HG03342 (cell line): Measurements from ENCODE around the gene KIAA0319L.

ENCODE experiments used
- ATAC-seq: cut with Tn5 transposase; IDR thresholded peaks from one replicate; pipeline ENCODE4 v1.9.1; 2021; ENCODE audit warnings: mild to moderate bottlenecking, moderate library complexity; ENCODE audit not compliant: unreplicated experiment

KIAA0319L gene

DNA sequence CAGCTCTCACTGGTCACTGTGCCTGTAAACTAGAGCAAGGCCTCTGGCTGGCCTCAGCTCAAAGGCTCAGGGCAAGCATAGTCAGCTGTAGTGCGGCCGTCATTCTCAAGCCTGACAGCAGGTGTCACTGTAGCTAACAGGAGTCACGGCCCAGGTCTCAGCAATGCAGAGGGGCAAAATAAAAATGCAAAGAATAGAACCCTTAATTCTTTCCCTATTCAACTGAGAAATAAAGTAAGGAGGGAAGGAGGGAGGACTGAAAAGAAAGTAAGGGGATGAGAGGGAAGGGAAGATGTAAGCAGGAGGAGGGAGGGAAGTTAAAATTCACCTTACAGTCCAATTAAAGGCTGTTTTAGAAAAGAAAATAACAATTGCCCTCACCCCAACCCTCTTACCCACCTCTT lies 106.1 kb downstream of the KIAA0319L start:
- no peak for ATAC-seq

DNA sequence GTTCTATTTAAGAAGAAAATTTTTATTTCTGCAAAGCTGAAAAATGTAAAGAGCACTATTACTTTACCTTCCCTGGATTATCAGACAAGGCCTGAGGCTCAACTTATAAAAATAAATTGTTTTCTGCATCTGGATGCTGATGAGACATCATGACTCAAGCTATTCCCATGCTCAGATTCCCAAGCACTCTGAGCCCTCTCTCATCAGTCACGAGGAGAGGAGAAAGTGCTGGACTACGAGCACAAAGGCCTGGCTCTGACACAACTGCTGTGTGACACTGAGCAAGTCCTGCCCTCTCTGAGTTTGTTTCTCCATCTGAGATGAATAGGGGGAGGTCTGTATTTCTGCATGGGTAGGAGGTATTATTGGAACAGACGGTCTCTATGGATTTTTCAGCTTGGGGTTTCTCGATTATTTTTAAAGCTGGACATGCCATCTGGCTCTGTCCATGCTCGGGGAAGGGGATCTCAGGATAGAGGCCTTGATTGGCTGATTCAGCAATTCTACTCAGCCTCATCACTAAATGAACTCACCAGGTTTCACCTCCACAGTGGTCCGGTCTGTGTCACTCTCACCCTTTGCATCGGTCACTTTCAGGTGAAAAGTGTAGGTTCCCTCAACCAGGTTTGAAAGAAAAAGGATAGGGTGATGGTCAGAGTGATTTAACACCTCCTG lies 107.7 kb downstream of the KIAA0319L start:
- no peak for ATAC-seq

DNA sequence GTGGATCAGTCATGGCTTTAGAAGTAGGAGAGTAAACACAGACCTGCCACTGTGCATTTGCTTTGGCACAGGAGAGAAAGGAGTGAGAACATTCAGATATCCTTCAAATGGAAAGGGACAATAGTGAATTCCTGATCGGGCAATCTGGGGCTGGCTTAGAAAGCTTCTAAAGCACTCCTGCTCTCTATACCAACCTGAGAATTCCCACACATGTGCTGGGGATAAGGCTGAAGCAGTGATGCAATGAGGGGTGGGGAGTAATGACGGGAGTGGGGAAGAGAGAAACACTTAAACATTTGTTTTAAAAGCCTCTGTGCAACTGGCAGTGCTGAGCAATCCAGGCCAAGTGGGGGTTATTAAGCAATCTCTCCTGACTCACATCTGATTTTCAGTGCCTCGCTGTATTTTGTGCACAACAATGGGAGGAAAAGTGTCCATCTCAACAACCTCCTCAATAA lies 108.8 kb downstream of the KIAA0319L start:
- ATAC-seq: no peak

DNA sequence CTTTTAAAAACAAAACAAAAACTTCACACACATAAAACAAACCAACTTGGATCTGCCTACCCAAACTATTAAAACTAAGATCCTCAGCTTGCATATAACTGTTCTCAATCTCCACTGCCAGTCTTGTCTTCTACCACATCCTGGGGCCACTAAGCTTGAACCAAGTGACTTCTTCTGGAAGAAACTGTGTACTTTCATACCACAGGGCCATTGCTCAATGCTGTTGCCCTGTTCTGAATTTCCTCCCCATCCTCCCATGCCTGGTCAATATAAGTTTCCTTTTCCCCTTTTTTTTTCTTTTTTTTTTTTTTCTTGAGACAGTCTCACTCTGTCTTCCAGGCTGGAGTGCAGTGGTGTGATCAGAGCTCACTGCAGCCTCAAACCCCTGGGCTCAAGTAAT lies 109.9 kb downstream of the KIAA0319L start:
- ATAC-seq: no peak

DNA sequence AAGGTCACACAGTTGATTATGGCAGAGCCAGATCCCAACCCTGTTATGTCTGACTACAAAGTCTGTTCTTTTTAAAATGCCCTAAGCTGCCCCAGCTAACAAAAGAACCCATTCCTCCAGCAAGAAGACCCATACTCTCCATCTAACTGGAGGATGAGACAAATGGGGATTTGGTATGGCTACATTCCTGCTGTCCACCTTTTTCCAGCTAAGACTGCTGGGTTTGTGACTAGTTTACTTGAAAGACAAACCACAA lies 112.8 kb downstream of the KIAA0319L start:
- ATAC-seq: no peak

DNA sequence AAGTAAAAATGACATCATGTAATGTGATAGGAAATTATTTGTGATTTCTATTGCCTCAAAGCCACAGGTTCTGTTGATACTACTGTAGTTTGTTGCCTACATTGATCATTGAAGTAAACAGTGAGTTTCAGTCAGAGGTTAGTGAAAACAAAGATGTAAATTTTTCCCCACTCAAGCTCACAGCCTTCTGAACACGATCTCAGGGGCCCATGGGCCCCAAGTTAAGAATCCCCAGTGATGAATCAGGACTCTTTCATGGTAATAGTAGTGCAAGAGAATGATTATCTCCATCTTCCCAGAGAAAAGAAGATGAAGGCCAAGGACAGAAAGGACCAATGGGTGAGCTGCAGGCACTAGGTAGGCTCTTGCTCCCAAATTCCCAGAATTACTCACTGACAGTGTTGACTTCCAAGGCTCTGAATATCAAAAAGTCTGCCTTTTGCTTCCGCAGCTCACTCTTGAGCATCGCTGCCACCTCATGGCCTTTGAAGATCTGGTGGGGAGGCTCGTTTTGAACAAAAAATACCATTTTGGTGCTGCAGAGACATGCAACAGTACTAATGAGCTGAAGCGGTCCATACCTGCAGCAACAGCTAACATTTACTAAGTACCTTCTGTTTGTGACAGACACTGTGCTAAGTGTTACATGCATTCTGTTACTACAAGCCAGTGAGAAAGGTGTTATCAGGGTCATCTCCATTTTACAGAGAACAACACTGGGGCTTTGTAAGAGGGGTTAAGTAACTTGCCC lies 113.3 kb downstream of the KIAA0319L start:
- ATAC-seq: no peak

DNA sequence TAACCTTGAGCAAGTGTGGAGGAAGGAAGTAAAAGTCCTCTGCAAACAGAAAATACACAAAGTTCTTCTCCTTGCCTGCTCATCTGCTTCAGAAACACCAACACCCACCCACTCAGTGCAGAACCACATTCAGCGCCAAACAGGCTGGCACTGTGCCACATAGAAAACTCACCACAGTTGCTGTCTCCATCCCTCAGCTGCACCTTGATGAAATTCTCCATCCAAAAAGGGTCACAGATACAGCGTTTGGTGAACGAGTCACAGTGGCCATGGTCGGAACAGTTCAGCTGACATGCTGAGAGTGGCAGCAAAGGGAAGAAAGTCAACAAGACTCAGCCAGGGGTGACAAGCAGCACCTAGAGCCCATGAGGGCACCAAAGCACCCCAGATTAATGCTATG lies 114.5 kb downstream of the KIAA0319L start:
- ATAC-seq: no peak

DNA sequence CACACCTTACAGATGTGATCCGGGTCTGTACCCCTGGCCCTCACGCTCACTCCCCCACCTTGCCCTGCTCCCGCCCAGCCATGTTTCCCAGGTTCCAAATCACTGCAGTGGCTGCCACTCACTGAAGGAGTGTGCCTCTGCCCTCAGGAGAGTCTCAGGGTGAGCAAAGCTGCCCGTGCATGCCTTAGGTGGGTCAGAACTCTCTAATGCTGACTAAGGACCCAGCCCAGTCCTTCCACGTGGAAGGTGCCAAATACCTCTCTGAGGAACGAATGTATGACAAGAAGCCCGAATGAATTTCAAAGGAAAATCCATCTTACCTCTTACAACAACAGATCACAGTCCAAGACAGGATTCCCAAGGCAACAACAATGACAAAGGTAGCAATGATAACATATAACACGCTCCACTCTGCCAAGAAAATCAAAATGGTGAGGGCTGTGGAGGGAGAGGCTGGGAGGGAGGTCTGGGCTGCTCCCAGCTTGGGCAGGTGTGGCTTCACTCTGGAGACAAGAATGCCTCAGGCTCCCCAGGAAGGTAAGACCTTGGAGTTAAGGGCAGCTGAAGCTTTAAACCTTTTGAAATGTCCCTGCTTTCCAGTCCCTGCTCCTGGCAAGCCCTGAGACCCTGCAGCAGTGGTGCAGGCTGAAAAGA lies 115.2 kb downstream of the KIAA0319L start:
- no peak for ATAC-seq

DNA sequence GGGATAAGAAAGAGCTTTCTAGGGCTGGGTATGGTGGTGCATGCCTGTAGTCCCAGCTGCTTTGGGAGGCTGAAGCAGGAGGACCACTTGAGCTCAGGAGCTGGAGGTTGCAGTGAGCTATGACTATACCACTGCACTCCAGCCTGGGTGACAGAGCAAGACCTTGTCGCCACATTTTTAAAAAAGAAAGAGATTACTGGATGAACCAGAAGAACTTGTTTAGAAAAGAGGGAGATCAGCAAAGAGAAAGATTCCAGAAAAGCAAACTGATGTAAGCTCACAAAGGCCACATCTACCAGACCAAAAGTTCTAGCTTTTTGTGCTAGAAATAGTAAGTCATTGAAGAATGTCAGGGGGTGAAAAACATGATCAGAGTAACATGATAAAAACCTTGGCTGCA lies 117.6 kb downstream of the KIAA0319L start:
- no peak for ATAC-seq

DNA sequence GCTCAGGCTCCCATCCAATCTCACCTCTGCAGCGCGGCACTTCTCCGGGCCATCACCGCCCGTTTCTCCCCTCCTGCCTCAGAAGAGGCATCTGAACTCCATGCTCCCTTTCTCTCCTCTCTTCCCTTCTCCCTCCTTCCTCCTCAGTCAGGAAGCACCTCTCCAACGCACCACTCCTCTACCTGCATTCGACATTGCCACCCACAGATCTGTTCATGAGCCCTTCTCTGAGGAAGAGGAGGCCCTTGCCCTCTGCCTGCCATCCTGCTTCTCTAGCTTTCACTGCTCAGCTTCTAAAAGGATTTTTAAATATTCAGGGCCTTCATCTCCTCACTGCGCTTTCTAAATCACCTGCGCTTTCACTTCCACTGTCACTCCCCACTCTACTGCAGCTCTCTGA lies 120.0 kb downstream of the KIAA0319L start:
- ATAC-seq: no peak

DNA sequence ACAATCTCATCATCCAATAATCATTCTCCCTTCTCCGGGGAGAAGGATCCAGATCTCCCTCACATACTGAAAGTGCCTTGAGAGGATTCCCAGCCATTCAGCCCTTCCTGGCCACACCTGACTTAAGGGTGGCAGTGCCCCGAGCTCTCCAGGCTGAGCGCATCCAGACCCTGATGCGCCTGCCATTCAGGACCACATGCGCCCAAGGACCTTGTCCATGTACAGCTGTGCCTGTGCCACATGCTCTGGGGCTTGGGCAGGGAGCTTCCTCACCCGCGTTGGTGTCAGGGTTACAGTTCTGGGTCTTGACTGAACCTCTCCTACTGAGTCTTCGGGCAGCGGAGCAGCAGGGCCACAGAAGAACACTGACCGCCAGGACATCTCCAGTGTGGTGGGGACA lies 121.1 kb downstream of the KIAA0319L start:
- ATAC-seq: no peak

DNA sequence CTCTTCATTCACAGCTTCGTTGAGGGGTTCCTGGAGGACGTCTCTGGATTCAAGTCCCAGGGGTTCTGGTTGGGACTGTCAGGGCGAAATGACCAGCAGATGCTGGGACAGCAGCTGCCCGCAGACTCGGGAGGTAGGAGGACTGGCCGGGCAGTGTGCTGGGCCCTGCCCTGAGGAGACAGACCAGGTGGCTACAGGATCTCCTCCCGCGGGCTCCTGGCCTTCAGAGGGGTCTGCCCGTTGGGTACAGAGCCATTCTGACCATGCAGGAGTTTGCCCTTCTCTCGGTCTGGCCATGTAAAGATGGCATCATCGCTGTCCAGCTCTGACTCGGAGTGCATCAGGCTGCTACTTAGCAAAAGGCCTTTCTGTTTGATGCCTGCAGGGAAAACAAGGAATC lies 122.5 kb downstream of the KIAA0319L start:
- no peak for ATAC-seq

DNA sequence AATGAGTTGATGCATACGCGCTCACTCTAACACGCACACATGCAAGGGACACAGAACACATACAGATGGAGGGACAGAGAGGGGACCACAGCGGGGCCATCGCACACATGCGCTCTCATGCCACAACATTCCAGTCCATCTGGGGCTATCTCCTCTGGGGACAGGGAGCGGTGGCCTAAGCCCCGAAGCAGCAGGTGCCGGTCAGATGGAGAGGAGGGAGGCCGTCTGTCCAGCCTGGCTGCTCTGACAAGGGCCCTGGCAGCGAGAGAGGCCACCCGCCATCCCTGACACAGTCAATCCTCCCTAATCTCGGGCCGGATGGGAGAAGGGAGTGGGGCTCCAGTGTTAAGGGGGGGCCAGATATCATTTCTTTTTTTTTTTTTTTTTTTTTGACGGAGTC lies 123.5 kb downstream of the KIAA0319L start:
- ATAC-seq: no peak

DNA sequence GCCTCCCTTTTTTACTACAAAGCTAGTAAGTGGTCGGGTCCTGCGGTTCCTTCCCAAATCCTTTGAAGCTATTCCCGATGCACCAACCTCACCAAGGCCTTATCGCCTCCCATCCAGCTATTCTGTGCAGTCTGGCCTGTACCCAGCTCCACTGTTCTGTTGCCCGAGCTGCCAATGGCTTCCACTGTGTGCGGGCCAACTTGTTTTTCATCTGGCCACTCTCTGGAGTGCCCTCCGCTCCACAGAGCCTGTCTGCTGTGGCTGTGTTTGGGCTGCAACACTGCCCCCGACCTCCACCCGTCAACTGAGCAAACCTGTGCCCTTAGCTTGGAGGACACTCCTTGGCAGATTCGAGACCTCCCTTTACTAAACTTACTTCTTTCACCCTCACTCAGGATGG lies 125.0 kb downstream of the KIAA0319L start:
- ATAC-seq: no peak

DNA sequence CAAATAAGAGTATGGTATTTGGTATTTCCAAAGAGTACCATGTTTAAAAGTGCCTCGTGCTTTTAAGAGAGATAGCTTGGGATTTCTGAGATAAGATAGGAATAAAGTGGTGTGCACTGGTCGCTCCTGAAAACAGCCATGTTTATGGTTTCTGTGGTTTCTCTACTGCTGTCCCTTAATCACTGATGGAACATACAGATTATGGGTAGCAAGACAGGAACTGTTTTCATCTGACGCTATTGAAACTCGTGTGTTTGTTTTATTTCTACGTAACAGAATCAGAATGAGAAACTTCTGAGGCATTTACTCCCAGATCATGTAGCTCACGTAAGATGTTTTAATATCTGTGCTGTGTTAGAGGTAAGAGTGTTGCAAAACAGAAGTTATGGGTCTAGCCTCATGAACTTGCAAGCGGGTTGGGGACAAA lies 126.0 kb downstream of the KIAA0319L start:
- ATAC-seq: no peak

DNA sequence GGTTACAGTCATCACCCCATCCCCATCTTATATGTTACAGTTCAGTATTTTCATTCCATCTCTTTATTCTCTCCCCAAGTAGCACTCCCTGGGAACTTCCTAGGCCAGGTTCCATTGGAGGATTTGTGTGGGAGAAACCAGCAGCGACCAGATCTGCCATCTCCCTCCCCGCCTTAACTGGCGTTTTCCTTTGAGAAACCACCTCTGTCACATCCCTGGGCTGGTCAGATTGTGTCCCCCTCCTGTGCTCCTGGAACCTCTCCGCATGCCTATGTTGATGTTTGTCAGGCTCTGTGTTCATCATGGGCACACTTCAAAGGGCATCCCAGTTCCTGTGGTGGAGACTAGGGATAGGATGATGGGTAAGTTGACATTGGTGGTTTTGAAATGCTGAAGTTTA lies 126.4 kb downstream of the KIAA0319L start:
- ATAC-seq: no peak

DNA sequence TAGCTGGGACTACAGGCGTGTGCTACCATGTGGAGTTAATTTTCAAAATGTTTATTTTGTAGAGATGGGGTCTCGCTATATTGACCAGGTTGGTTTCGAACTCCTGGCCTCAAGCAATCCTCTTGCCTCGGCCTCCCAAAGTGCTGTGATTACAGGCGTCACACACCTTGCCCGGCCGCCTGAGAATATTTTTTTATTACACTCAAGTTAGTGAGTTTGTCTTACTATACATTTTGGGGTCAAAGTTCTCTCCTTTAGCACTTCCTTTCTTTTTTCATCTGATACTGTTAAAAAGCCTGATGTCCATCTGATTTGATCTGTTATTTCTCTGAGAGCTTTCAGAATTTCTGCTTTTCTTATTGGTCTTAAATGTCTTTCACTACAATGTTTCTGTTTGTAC lies 128.8 kb downstream of the KIAA0319L start:
- ATAC-seq: no peak

DNA sequence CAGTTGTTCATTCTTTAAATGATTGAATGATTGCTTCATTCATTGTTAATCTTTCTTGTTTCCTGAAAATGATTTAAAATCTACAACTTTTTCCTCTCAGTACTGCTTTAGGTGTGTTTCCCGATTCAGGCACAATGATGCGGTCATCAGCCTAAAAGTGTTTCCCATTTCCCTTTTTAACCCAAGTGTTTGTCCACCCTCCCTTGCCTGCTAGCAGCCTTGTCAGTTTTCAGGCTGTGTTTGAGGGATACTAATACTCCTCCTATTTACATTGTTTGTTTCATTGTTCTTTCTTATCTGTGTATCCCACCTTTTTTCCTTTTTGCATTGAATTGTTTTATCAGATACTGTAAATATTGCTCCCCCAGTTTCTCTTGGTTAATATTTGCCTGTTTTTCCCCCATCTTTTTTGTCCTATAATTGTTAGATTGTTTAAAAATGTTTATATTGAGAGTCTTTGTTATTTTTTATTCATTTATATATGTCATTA lies 131.1 kb downstream of the KIAA0319L start:
- no peak for ATAC-seq

DNA sequence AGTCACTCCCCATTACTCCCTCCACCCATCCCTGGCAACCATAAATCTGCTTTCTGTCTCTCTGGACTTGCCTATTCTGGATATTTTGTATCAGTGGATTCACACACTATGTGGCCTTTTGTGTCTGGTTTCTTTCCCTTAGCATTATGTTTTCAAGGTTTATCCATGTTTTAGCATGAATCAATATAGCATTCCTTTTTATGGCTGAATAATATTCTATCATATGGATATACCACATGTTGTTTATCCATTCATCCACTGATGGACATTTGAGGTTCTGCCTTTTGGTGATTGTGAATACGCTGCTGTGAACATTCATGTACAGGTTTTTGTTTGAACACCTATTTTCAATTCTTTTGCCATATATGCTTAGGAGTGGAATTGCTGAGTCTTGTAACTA lies 148.3 kb downstream of the KIAA0319L start:
- no peak for ATAC-seq

DNA sequence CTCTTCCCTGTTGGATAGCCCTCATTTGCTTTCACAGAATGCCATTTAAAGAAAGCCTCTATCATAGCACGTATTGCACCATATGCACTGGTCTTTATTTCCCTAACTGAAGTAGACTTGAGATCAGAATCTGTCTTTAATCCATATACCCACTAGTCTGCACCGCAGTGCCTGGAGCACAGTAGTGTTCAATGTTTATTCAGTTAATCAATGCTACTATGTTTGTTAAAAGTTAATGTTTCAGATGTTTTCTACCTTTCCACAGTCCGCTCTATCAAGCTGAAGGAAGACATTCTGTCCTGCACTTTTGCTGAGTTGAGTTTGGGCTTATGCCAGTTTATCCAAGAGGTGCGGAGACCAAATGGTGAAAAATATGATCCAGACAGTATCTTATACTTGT lies 149.5 kb downstream of the KIAA0319L start:
- ATAC-seq: no peak

DNA sequence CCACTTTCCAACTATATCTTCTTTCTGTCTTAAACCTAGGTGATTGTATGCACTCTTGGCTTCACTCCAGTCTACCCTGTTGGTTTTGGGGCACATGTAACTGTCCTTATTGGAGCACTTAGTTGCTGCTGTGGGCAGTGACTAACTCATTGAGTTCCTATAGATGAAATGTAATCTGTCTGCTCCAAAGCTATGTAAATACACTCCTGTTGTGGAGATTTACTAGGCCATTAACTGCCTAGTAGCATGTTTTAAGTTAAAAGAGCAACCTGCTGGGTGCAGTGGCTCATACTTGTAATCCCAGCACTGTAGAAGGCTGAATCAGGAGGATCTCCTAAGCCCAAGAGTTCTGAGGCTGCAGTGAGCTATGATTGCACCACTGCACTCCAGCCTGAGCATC lies 151.1 kb downstream of the KIAA0319L start:
- ATAC-seq: no peak

DNA sequence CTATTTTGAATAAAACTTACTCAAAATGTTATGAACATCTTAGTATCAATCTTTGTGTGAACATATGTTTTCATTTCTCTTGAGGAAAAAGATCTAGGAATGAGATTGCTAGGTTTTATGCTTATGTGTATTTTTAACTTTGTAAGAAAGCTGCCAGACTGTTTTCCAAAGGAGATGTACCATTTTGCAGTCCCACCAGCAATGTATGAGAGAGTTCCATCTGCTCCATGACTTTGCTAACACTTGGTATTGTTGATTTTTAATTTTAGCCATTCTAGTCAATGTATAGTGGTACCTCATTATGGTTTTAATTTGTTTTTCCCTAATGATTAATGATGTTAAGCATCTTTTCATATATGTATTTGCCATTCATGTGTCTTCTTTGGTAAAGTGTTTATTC lies 156.2 kb downstream of the KIAA0319L start:
- ATAC-seq: no peak
